Effector CD8-positive, alpha-beta T cell (primary cell): Measurements from ENCODE around the gene SPATA33.
A peak's percentile ranks its signal among the peaks of the same experiment; 100 is the strongest.

Source experiments
- DNase-seq: peaks from one replicate; lab custom pipeline; 2025; lab: John Stamatoyannopoulos, UW
- total RNA-seq, 4 experiments: gene quantifications; one replicate each; lab custom pipeline; 2026; lab: John Stamatoyannopoulos, UW

SPATA33 gene
- total RNA-seq: 6.8 to 10.3 (median 8.0) reads per million in 4 experiments

- DNase-seq: peak; percentile 88
Measured at GRCh38 chr16:89657442-89658220, at the start of gene SPATA33, which contains the start of gene CHMP1A. Gene SPATA33, plus strand, starts transcription at chr16:89657836. Its CDS starts 76 bp downstream, at chr16:89657912. Gene CHMP1A, minus strand, starts transcription at chr16:89657708. Its CDS starts 120 bp downstream, at chr16:89657588.

- DNase-seq: no peak
Measured at GRCh38 chr16:89607937-89608740, 49.5 kb upstream of the SPATA33 start.

DNA sequence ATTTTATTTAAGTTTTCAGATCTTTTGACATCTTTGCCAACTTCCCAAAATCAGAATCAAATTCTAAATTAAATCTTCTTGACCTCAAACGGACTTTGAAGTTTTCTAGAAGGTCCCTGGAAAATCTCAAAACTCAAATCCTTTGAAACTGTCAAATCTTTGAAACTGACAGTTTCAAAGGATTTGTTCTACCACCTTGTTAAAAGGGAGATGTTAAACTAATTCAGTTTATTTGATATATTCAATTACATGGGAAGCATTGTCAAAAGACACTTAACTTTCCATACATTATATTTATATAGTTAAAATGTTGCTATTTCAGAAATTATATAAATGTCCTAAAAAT, 47.6 kb upstream of the SPATA33 start:
- no peak for DNase-seq

- DNase-seq: no peak
Measured at GRCh38 chr16:89612415-89613166, 45.0 kb upstream of the SPATA33 start.

DNA sequence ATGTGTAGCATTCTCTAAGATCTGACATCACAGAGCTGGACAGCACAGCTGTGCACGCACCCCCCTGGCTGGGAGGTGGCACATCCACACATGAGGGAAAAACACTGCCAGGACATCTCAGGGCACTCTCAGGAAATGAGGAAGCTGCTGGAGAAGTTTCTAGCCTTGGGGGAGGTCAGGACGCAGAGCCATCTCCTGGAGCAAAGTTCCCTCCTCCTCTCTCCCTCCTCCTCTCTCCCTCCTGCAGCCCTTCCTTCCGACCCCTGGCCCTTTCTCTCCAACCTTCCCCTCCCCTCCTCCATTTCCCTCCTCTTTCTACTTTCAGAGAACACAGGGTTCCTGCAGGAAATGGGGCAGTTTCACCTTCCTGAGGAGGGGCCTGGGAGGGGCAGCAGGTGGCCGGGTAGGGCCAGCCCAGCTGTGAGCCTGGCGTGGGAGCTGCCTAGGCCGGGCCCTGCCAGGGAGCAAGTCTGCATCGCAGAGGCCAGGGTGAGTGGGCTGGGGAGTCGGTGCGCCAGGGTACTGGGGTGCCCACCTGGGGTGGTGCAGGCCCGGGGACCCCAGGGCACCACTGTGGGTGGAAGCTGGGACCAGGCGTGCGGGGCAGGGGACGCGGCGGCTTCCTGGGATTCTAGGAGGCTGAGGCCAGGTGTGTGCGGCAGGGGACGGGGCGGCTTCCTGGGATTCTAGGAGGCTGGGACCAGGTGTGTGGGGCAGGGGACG, 44.2 kb upstream of the SPATA33 start, which contains the start of gene DPEP1:
Gene DPEP1 (plus strand): TSS at position 412 of the 723 bp plus-strand sequence. CDS start 16,769 bp downstream, outside the sequence.
- DNase-seq: no peak

- no peak for DNase-seq
Measured at GRCh38 chr16:89613954-89614459, 43.6 kb upstream of the SPATA33 start.

DNA sequence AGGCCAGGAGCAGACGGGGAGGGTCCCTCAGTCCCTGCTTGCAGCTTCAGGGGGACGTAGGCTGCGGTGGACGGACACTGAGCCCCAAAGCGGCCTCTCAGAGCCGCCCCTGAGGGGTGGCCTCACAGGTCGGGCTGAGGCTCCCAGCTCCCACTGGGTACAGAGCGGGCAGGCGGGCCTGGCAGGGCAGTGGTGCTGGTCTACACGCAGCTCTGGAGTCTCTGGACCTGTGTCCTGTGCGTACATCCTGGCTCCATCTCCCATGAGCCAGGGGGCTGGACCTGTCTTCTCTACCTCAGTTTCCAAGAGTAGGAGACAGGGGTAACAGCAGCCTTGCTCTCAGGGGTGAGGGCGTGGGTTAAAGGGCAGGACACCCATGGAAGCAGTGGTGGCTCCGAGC, 42.5 kb upstream of the SPATA33 start:
- DNase-seq: no peak

DNA sequence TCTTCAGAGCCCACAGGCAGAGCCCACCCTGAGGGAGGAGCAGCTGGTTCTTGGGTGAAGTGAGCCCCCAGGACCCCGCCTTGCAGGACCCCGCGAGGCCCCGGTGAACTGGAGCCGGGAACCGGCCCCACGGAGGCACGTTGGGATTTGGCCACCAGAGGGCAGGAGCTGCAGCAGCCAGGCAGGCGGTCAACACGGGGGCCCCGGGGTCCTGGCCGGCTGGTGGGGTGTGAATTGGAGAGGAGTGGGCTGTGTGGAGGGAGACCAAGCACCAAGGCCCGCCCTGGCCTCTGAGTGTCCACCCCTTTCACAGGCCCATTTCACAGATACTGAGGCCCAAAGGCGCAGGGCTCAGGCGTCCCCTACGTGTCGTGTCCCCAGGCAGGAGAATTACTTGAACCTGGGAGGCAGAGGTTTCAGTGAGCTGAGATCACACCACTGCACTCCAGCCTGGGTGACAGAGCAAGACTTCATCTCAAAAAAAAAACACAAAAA, 42.0 kb upstream of the SPATA33 start:
- DNase-seq: no peak

DNA sequence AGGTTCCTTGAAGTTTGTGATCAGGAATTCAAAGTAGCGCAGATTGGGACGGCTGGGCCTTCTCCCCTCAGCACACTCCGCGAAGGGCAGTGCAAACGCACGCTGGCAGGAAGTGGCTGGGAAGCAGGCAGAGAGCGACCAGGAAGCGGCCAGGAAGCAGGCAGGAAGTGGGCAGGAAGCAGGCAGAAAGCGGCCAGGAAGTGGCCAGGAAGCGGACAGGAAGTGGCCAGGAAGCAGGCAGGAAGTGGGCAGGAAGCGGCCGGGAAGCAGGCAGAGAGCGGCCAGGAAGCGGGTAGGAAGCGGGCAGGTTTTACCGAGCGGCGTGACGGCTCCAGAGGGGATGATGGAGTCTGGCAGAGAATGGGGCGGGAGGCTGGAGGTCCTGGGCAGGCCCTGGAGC, 41.0 kb upstream of the SPATA33 start:
- no peak for DNase-seq

DNA sequence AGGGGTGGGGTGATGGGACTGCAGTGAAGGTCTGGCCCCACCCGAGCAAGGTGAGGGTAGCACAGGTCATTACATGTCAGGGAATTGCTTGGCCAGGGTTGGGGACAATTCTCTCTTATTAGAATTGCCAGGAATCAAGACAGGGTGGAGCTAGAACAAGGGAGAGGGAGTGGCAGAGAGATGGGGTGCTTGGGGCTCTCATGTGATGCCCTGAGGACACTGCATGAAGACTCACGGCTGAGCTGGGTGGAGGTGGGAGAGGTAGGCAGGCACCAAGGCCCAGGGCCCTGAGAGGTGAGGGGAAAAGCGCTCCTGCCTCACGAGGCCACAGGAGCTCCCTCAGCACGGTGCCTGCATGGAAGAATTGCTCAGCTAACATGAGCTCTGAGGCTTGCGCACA, 40.6 kb upstream of the SPATA33 start:
- DNase-seq: no peak

GRCh38 chr16:89618109-89618998, 39.3 kb upstream of the SPATA33 start:
- DNase-seq: no peak

DNA sequence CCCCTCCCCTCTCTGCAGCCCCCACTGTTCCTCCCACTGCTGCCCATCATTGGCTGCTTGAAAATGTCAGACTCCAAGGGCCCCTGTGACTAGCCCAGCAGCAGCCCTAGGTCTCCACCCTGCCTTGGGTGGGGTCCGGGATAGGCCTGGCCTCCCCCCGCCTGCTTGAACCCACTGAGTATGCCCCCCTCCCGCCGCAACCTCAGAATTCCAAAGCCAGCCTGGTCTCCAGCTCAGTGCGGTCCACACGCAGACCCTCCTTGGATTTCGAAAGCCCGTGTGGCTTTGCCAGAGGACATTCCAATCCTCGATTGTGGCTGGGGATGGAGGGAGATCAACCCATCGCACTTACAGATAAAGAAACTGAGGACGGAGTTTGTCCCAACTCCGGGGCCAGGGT, 37.8 kb upstream of the SPATA33 start:
- DNase-seq: no peak

- DNase-seq: no peak
Measured at GRCh38 chr16:89620406-89620841, 37.2 kb upstream of the SPATA33 start.

DNA sequence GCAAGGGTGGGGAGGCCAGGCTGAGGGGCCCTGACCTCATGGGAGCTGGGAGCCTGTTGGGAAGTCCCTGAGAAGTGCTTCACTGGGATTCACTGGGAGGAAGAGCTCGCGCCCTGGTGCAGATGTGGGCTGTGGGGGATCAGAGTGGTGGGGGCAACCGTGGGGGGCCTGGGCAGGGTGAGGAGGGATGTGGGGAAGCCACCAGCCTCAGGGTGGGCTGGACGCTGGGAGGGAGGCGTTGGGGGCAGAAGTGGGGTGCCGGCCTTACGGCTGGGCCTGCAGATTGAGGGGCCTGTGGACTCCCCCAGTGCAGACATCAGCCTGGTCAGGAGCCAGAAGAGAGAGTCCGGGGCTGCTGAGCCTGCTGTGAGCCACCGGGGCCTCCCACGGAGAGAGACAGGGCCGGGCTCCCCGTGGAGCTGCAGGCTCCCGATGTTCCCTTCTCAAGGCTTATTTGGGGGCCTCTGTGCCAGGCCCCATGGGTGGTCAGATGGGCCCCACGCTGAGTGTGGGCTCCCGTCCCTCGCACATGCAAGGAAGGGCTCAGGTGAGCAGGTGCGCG, 36.4 kb upstream of the SPATA33 start:
- no peak for DNase-seq

DNA sequence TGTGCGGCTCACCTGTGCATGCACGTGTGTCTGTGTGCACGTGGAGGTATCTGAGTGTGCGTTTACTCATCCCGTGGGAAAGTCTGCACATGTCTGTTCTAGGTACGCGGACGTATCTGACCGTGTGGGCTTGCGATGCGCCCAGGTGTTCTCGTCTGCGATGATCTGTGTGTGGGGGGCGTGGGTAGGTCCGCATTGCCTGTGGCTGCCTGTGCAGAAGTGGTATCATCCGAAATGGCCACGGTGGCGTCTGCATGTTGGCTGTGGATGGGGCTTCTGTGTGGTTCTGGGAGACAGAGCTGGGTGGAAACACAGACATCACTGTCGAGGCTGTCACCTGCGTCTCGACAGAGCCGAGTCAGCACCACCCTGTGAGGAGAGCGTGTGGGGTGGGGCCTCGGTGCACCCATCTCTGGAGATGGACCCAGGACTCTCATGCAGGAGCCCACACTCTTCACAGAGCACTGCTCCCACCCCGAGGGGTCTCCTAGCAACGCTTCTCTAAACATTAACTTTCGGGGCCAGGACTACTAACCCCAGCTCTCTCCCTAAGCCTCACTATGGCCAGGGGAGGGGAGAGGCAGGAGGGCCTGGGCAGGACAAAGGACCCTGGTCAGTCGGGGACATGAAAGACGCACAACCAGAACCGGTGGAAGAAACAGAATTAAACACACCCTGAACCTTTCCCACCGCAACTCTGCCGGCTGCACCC, 35.8 kb upstream of the SPATA33 start:
- no peak for DNase-seq

- DNase-seq: no peak
Measured at GRCh38 chr16:89623511-89624261, 34.0 kb upstream of the SPATA33 start.

- no peak for DNase-seq
Measured at GRCh38 chr16:89624777-89625761, 32.6 kb upstream of the SPATA33 start.
